Measurements from ENCODE around the gene PZP. TPM values are rescaled to one million over a fixed set of nuclear protein-coding genes. Genes with fewer than 3 reads are reported as not detected.

Gene PZP
- polyA plus RNA-seq, 1 donor from 2014 or later: not detected

DNA sequence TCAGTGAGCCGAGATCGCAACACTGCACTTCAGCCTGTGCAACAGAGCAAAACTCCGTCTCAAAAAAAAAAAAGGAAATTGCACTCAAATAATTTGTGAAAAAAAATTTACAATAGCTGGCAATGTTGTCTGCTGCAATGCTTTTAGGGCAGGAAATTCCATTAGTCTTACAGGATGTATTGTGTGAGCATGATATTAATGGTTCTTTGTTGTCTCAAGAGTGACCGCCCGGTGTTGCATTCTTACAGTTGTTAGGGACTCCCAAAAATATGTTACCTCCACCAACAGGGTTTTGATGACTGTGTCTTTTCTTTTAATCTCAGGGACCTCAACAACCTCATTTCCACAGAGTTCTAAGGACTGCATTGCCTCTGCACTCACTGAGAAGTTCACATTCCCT is 44.8 kb downstream of the PZP start:
- Histone ChIP-seq H3K27ac (ENCODE audit: low read length) (no peak overlapping the region), H3K9me3 (ENCODE audit: low read length) (no peaks in the 10 kb centered on the region), H2AFZ (ENCODE audit: low read depth, low read length) (no peak overlapping the region), H3K4me2 (ENCODE audit: low read length) (no peak overlapping the region), H4K20me1 (ENCODE audit: insufficient read depth) (no peaks in the 10 kb centered on the region), H3K9ac (ENCODE audit: low read length) (no peak overlapping the region), H3K27me3 (ENCODE audit: insufficient read depth, low read depth, low read length) (no peaks in the 10 kb centered on the region), H3K79me2 (replicated peaks; ENCODE audit: insufficient read depth, low read length) (no peaks in the 10 kb centered on the region), H3F3A (ENCODE audit: insufficient read depth, low read length, poor library complexity, severe bottlenecking) (no peaks in the 10 kb centered on the region), H3K36me3 (ENCODE audit: insufficient read depth, low read length) (no peaks in the 10 kb centered on the region), H3K9me2 (ENCODE audit: insufficient read depth, low read length) (no peaks in the 10 kb centered on the region), H3K4me3 (ENCODE audit: low read length) (no peak overlapping the region)
- TF ChIP-seq MXI1 (conservative IDR thresholded peaks at IDR 0.05; ENCODE audit: poor library complexity, severe bottlenecking): no peak
- TF ChIP-seq RAD21 (conservative IDR thresholded peaks at IDR 0.05): no peak
- no peak for TF ChIP-seq TAF1 (IDR thresholded peaks at IDR 0.05; ENCODE audit: low read depth)
- TF ChIP-seq, protein P1, sequence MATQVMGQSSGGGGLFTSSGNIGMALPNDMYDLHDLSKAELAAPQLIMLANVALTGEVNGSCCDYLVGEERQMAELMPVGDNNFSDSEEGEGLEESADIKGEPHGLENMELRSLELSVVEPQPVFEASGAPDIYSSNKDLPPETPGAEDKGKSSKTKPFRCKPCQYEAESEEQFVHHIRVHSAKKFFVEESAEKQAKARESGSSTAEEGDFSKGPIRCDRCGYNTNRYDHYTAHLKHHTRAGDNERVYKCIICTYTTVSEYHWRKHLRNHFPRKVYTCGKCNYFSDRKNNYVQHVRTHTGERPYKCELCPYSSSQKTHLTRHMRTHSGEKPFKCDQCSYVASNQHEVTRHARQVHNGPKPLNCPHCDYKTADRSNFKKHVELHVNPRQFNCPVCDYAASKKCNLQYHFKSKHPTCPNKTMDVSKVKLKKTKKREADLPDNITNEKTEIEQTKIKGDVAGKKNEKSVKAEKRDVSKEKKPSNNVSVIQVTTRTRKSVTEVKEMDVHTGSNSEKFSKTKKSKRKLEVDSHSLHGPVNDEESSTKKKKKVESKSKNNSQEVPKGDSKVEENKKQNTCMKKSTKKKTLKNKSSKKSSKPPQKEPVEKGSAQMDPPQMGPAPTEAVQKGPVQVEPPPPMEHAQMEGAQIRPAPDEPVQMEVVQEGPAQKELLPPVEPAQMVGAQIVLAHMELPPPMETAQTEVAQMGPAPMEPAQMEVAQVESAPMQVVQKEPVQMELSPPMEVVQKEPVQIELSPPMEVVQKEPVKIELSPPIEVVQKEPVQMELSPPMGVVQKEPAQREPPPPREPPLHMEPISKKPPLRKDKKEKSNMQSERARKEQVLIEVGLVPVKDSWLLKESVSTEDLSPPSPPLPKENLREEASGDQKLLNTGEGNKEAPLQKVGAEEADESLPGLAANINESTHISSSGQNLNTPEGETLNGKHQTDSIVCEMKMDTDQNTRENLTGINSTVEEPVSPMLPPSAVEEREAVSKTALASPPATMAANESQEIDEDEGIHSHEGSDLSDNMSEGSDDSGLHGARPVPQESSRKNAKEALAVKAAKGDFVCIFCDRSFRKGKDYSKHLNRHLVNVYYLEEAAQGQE (IDR thresholded peaks at IDR 0.05; ENCODE audit: borderline replicate concordance): no peak
- no peak for TF ChIP-seq POLR2AphosphoS5 (IDR thresholded peaks at IDR 0.05)
- TF ChIP-seq, protein P2, sequence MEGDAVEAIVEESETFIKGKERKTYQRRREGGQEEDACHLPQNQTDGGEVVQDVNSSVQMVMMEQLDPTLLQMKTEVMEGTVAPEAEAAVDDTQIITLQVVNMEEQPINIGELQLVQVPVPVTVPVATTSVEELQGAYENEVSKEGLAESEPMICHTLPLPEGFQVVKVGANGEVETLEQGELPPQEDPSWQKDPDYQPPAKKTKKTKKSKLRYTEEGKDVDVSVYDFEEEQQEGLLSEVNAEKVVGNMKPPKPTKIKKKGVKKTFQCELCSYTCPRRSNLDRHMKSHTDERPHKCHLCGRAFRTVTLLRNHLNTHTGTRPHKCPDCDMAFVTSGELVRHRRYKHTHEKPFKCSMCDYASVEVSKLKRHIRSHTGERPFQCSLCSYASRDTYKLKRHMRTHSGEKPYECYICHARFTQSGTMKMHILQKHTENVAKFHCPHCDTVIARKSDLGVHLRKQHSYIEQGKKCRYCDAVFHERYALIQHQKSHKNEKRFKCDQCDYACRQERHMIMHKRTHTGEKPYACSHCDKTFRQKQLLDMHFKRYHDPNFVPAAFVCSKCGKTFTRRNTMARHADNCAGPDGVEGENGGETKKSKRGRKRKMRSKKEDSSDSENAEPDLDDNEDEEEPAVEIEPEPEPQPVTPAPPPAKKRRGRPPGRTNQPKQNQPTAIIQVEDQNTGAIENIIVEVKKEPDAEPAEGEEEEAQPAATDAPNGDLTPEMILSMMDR (IDR thresholded peaks at IDR 0.05; ENCODE audit: poor library complexity, severe bottlenecking): no peak
- TF ChIP-seq EP300 (conservative IDR thresholded peaks at IDR 0.05; ENCODE audit: poor library complexity, severe bottlenecking): no peak
- no peak for TF ChIP-seq EZH2 (IDR thresholded peaks at IDR 0.05; ENCODE audit: borderline replicate concordance, insufficient read depth, low read length, poor library complexity, severe bottlenecking)
- no peak for TF ChIP-seq SMC3 (conservative IDR thresholded peaks at IDR 0.05; ENCODE audit: poor library complexity)

DNA sequence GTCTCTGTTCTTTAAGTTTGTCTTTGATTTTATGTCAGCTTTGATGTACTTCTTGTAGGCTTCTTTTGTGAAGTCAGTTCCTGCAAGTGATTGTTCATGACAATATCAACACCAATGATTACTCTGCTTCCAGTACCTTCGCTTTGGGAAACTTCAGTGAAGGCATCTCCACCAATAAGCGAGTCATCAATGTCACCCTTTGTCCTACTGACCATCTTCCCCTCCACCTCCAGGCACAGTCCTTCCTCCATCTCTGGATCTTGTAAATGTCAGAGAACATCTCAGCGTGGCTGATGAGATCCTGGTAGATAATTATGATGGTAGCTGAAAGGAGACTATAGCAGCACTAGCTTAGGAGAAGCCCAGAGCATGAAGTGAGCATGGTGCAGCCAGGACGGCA is 52.1 kb downstream of the PZP start:
- H3K27ac ChIP-seq (ENCODE audit: low read length): no peak overlapping the region

More for the DNA sequence above, 52.1 kb downstream of the PZP start:
- H3K4me3 ChIP-seq (ENCODE audit: low read length): no peak overlapping the region
- no peaks in the 10 kb centered on the region for H3K9me2 ChIP-seq (ENCODE audit: insufficient read depth, low read length)
- no peaks in the 10 kb centered on the region for H3K36me3 ChIP-seq (ENCODE audit: insufficient read depth, low read length)
- TF ChIP-seq EP300 (conservative IDR thresholded peaks at IDR 0.05; ENCODE audit: poor library complexity, severe bottlenecking) (no peak), POLR2AphosphoS5 (IDR thresholded peaks at IDR 0.05) (no peak), EZH2 (IDR thresholded peaks at IDR 0.05; ENCODE audit: borderline replicate concordance, insufficient read depth, low read length, poor library complexity, severe bottlenecking) (no peak), RAD21 (conservative IDR thresholded peaks at IDR 0.05) (no peak), SMC3 (conservative IDR thresholded peaks at IDR 0.05; ENCODE audit: poor library complexity) (no peak), TAF1 (IDR thresholded peaks at IDR 0.05; ENCODE audit: low read depth) (no peak), MXI1 (conservative IDR thresholded peaks at IDR 0.05; ENCODE audit: poor library complexity, severe bottlenecking) (no peak)
- TF ChIP-seq, protein P1 (IDR thresholded peaks at IDR 0.05; ENCODE audit: borderline replicate concordance): no peak
- TF ChIP-seq, protein P2 (IDR thresholded peaks at IDR 0.05; ENCODE audit: poor library complexity, severe bottlenecking): no peak
- H3K9ac ChIP-seq (ENCODE audit: low read length): no peak overlapping the region
- no peaks in the 10 kb centered on the region for H3K27me3 ChIP-seq (ENCODE audit: insufficient read depth, low read depth, low read length)
- no peak overlapping the region for H2AFZ ChIP-seq (ENCODE audit: low read depth, low read length)
- no peaks in the 10 kb centered on the region for H3K79me2 ChIP-seq (replicated peaks; ENCODE audit: insufficient read depth, low read length)
- no peaks in the 10 kb centered on the region for H4K20me1 ChIP-seq (ENCODE audit: insufficient read depth)
- no peaks in the 10 kb centered on the region for H3F3A ChIP-seq (ENCODE audit: insufficient read depth, low read length, poor library complexity, severe bottlenecking)
- no peaks in the 10 kb centered on the region for H3K9me3 ChIP-seq (ENCODE audit: low read length)
- no peak overlapping the region for H3K4me2 ChIP-seq (ENCODE audit: low read length)
